Fibroblast of pulmonary artery (primary cell): ENCODE measurements around the gene ERICH6.

Experiments used
- DNase-seq: peaks from one replicate; pipeline ENCODE4 v3.0.0-alpha.2; 2010; ENCODE audit warnings: low read depth
- H3K4me3 ChIP-seq: replicated peaks from 2 replicates; pipeline ENCODE4 v1.5.1; 2011; ENCODE audit warnings: low read depth, mild to moderate bottlenecking, control low read depth, low read length, moderate library complexity
- CTCF ChIP-seq: IDR thresholded peaks from 2 replicates; pipeline ENCODE4 v1.5.1; 2011; ENCODE audit warnings: mild to moderate bottlenecking, control low read depth, low read length, inconsistent platforms; ENCODE audit errors: missing control alignments

Gene ERICH6

DNA sequence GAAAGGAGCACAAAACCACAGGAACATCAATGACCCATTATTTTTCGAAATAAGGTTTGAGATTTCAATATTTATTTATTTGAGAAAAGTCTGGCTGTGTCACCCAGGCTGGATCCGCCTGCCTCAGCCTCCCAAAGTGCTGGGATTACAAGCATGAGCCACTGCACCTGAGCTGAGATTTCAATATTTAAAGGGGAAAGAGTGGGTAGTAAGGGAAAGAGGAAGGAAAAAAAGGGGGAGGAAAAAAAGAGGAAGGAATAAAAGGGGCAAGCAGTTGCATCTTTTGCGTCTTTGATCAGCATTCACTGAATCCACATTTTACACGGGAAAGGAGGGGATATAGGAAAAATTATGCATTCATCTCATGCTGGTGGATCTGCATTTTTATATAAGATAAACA, 47.4 kb downstream of the ERICH6 start:
- TF ChIP-seq CTCF = no peak
- no peak overlapping the region for H3K4me3 ChIP-seq
- DNase-seq = no peak

DNA sequence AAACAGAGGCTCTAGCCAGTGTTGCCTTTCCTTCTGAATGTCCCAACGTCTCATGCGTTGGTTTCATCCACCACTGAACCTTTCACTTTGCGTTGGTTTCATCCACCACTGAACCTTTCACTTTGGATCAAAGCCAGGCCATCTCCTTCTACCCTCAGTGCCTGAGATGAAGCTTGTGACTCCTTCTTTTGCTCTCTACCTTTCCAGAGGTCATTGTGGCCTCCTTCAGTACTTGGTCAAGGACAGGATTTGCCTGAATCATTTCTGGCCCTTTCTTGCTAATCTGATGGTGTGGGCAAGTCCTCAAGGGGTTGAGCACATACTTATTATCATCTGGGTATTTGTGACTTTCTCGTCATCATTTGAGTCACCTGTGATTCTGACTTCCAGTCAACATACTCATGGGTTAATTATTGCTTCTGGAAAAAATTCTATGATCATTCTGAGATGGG, 50.6 kb downstream of the ERICH6 start:
- TF ChIP-seq CTCF = no peak
- no peak for DNase-seq

GRCh38 chr3:150640256-150640655, 63.5 kb downstream of the ERICH6 start:
- no peak overlapping the region for H3K4me3 ChIP-seq
- TF ChIP-seq CTCF = no peak
- no peak for DNase-seq

More for the DNA sequence above, 50.6 kb downstream of the ERICH6 start:
- no peak overlapping the region for H3K4me3 ChIP-seq

DNA sequence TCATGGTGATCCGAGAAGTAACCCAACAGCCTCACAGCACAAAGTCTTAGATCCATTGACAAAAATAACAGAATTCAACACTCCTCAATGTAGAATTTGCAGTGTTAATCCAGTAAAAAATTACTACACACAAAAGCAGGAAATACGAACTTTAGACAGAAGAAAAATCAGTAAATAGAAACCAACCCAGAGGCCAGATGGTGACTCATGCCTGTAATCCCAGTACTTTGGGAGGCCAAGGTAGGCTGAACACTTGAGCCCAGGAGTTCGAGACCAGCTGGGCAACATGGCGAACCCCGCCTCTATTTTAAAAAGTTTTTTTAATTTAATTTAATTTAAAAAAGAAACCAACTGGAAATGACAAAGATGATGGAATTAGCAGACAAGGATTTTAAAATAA, 64.5 kb downstream of the ERICH6 start:
- peak; percentile 8 for DNase-seq
- no peak for TF ChIP-seq CTCF
- no peak overlapping the region for H3K4me3 ChIP-seq

DNA sequence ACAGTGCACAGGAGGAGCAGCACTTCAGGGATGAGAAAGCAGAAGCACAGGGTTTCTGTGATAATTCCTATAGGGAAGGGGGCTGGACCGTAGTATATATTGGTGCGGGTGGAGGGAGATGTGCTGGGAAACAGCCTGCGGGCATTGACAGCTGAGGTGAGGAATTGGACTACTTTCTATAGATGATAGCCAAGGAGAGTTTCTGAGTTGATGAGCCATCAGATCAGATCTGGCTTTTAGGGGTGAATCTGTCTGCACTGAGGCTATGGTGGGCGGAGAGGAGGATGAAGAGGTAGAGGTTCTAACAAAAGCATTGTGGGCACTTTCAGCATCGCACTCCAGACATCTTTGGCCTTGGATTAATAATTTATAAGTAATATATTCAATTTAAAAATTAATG, 67.5 kb downstream of the ERICH6 start:
- TF ChIP-seq CTCF = no peak
- DNase-seq = no peak
- H3K4me3 ChIP-seq = no peak overlapping the region

DNA sequence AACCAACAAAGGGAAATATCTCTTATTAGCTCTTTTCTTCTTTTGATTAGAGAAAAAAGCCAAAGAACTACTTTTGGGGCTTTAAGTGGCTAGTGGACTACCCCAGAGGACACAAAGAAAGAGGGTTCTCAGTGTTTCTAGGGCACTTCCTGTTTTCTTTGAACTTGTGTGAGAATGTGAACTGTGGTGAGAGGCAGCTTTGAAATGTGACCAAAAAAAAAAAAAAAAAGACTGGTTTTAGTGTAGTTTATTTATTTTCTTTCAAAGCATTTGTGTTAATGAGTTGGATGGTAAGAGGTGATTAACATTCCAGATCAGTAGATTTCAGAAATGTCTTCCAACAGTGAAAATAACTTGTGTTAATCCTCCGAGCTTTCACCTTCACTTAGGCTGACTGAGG, 68.2 kb downstream of the ERICH6 start:
- no peak for DNase-seq
- H3K4me3 ChIP-seq = no peak overlapping the region
- no peak for TF ChIP-seq CTCF

GRCh38 chr3:150635076-150635475, 68.6 kb downstream of the ERICH6 start:
- TF ChIP-seq CTCF = no peak
- no peak overlapping the region for H3K4me3 ChIP-seq
- DNase-seq = no peak
